HG02852 (cell line): ENCODE measurements around the gene CCDC158.
"Not testable (repeated sequence)": the region's sequence is repeated elsewhere in the genome, so short reads cannot be mapped to it uniquely, and the experiment has no call there.

Source experiments
- ATAC-seq: cut with Tn5 transposase; IDR thresholded peaks from one replicate; pipeline ENCODE4 v1.9.1; 2021; ENCODE audit warnings: mild to moderate bottlenecking, moderate library complexity; ENCODE audit not compliant: unreplicated experiment

The CCDC158 gene

DNA sequence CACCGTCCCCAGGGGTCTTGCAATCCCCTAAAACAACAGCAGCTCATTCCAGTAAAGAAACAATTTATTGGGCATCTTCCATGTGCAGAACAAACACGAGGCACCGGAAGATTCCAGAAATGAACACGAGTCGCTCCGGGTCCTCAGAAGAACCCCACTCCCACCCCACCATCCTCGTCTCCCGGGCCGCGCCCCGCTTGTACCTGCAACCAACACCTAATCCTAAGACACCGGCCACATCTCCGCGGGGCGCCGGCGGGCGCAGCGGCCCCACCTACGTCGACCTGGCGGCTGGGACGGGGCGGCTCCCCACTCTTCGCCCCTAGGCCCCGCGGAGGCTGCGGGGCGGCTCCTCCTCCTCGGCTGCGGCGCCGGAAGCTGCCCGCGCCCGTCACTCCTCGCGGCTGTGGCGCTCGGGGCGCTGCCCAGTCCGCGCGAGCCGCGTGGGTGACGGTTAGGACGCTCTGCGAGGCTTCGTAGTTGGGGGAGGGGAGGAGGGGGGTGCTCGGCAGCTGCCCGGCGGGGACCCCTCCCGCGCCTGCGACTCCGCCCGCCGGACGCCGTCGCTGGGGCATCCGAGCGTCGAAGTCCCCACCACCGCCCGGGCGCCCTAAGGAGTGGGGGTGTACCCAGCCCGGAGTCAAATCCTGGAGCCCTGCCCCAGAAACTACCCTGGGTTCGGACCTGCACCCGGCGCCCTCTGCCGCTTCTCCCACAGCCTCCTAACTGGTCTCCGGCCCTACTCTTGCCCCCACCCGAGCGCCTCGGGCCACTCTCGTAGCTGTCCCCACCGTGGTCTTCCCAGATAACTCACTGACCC, at the start of gene CCDC158:
Gene CCDC158 (minus strand): TSS at position 380 of the 820 bp plus-strand sequence. CDS start 17,934 bp downstream, outside the sequence.
- no peak for ATAC-seq

DNA sequence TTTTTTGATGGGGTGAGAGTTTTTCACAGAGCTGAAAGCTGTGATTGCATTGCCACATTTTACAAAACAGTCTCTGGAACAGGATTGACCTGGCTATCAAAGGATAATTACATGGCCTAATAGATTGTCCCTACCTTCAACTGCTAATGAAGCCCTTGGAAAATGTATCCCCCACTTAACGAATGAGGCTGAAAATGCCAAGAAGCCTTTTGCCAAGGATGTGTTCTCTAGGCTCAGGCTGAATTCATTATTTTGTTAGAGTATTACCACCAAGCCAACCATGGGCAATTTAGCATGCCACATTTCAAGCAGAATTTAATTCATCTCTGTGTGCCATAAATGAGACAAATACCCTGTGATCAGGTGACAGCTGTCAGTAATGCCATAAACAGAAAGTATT, 49.6 kb upstream of the CCDC158 start:
- no peak for ATAC-seq

DNA sequence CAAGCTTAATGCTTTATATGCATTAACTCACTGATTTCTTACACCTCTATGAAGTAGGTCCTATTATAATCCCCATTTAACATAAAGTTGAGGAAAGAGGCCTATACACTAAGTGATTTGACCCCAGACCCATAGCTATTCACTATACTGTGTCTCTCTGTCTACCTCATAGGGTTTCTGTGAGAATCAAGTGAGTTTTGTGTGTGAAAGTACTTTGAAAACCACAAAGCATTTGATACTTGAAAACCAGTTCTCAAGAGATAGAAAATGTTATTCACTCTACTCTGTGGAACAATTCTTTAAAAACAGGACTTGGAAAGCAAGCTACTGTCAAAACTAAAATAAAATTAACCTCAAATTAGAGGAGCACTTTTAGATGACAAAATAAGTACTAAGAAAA, 49.1 kb upstream of the CCDC158 start:
- ATAC-seq = no peak

DNA sequence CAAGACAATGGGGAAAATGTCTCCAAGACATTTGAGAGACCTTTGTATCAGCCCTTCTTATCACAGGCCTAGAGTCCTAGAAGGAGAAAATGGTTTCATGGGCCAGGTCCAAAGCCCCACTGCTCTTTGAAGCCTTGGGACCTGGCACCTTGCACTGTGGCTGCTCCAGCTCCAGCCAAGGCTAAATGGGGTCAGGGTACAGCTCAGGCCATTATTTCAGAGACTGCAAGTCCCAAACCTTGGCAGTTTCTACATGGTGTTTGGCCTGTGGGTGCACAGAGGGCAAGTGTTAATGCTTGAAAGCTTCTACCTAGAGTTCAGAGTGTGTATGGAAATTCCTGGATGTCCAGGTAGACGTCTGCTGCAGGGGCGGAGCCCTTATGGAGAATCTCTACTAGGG, 42.6 kb upstream of the CCDC158 start:
- no peak for ATAC-seq

DNA sequence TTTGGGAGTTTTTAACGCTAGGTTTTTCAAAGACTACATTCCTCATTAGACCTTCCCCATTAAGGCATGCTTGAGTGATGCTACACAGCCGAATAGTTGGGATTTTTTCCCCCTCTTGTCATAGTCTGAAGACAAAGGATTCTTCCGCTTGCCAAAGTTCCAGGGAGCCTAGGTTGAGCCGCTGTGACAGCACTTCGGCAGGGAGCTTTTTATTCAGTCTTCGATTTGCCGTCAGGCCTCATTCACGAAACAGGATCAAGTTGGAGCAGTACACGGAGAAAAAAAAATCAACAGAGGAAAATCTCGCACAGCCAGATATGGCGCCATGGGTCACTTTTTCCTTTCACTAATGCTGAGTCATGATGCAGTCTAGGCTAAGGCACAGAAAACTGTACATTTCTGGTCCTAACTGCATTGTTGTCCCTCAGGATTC, 38.4 kb upstream of the CCDC158 start:
- ATAC-seq = no peak

DNA sequence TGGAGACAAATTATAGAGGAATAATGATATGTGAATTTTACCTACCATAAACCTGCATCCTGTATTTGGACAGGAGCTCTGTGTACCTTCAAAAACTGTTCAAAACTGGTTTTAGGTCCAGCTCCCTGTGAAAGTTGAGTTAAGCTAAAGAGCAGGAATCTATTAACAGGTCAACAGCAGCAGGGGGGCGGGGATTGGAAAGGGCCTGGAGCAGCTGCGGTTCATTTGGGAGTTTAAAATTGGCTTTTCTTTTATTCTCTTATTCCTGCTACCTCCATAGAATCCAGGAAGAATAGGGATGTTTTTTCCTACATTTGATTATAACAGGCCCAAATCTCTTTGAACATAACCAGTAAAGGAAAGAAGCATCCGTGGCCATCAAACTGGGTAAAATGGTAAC, 37.9 kb upstream of the CCDC158 start:
- ATAC-seq = no peak

DNA sequence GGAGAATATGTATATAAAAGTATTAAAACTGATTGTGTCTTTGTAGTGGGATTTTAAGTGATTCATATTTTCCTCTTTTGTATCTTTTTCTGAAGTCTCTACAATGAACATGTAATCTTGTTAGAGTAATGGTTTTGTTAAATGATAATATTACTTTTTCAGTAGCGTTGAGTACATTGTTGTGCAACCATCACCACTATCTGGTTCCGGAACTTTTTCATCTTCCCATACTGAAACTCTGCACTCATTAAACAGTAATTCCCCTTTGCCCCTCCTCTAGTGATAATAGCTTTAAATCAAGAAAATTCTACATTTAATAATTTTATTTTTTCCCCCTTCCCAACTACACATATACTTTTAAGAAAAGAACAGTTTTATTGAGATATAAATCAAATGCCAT, 37.4 kb upstream of the CCDC158 start:
- no peak for ATAC-seq

DNA sequence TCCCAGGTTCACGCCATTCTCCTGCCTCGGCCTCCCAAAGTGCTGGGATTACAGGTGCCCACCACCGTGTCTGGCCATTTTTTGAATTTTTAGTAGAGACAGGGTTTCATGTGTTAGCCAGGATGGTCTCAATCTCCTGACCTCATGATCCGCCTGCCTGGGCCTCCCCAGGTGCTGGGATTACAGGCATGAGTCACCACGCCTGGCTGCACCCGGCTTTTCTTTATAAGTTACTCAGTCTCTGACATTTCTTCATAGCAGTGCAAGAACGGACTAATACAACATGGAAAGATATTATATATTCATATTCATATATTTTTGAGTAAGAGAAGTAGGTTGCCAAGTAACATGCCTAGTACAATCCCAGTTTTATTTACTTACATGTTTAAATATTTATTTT, 36.9 kb upstream of the CCDC158 start:
- no peak for ATAC-seq

DNA sequence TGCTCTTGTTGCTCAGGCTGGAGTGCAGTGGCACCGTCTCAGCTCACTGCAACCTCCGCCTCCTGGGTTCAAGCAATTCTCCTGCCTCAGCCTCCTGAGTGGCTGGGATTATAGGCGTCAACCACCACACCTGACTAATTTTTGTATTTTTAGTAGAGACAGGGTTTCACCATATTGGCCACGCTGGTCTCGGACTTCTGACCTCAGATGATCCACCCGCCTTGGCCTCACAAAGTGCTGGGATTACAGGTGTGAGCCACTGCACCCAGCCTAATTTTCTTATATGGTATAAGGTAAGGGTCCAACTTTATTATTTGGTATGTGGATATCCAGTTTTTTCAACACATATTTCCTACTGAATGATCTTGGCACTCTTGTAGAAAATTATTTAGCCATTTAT, 33.1 kb upstream of the CCDC158 start:
- not testable (repeated sequence) for ATAC-seq

DNA sequence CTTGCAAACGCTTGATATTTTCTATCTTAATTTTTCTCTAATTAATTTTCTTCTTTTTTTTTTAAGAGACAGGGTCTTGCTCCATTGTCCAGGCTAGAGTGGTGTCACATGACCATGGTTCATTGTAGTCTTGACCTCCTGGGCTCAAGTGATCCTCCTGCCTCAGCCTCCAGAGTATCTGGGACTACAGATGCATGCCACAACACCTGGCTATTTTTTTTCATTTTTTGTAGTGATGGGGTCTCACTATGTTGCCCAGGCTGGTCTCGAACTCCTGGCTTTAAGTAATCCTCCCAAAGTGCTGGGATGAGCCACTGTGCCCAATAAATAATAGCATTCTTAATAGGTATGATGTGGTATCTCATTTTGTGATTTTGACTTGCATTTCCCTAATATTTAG, 32.3 kb upstream of the CCDC158 start:
- ATAC-seq = no peak

DNA sequence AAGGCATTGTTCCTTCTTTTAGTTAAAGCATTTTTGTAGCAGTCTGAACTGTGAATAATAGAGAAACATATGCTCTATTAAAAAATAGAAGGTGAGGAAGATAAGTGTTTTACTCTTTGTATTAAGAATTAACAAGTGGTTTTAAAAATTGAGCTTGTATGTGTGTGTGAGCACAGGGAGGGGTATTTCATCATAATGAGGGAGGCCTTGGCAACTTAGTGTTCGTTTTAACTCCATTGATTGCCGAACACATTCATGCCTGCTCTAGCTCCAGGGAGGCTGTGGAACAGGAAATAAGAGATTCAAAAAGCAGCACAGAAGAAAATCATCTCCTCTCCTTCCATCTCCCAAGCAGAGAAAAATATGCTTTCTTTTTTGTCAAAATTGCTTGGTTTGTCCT, 28.9 kb upstream of the CCDC158 start:
- no peak for ATAC-seq

DNA sequence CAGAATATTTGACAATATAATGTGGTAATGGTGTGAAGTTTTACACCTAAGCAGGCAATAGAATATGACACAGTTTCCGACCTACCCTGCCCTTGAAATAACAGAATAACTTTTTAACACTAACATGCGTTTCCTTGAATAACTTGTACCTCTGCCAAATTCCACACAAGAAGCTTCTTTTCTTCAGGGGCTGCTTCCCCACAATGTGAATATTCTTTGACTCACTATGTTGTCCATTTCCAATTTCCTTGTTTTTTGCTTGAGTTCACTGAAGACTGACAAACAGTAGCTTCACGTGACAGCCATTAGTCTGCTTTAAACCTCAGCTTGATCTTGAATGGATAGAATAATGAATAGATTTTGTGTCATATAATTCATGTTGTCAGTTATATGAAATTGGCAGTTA, 28.4 kb upstream of the CCDC158 start:
- ATAC-seq = no peak

DNA sequence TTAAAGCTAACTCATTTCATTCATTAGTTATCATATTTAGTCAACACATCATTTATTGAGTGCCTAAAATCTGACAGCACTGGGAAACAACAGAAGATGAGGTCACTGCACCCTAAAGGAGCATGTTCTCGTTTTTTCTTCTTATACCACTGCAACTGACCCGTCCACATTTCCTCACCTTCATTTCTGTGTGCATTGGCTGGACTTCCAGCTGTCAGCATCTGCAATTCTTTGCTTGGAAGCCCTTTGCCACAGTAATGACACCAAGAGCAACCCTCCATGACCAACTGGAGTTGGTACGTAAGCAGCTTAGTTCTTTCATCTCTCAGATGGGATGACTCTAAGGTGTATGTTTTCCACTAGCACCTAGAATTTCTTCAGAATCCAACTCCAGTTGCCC, 27.3 kb upstream of the CCDC158 start:
- no peak for ATAC-seq

DNA sequence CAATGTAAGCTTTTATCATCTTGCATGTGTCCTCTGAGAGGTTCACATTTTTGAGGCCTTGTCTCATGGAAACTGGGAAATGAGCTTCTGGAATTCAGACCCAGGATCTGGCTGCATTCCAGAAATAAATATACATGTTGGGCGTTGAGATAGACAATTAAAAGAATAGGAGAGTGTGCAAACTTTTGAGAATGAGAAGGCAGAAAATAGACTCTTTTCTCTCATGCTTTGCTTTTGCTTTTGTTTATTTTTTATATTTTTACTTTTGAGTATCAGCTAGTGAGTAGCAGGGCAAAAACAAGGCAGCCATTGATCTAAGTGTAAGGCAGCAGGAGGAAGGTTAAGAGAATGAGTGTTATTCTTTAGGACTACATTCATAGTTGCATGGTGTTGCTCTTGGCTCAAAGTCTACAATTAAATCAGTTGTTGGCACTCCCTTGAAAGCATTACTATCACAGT, 26.5 kb upstream of the CCDC158 start:
- no peak for ATAC-seq

DNA sequence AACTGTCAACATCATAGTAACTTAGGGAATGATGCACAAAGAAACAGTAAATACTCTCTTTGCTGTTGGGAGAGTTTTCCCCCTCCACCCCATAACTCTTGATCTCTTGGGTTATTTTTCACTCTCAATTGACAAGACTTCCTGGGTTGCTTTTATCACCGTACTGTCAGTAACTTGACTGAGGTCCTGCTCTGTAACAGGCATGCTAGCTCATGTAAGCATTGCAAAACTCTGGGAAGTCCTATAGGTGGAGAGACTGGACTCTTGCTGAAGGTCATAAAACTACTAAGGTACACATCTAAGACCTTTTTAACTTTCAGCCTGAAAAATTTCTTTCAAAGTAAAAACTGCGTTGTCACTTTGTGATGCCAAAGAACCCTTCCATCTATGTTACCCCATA, 25.0 kb upstream of the CCDC158 start:
- no peak for ATAC-seq

DNA sequence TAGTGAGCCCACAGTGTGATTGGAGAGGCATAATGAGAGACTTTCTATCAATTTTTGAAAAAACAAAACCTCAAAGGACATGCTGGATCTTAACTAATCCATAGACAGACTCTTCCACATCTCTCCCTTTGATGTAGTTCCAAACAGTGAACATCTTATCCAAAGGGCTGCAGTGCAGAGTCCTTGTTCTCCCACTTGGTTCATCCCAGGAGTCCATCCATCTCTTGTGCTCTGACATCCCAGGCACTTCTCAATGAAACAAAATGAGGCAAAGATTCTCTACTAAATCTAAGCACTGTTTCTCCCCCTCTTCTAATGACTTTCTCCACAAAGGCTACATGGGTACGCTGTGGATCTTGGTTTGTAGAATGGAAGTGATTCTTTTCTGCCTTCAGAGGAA, 22.4 kb upstream of the CCDC158 start:
- no peak for ATAC-seq

DNA sequence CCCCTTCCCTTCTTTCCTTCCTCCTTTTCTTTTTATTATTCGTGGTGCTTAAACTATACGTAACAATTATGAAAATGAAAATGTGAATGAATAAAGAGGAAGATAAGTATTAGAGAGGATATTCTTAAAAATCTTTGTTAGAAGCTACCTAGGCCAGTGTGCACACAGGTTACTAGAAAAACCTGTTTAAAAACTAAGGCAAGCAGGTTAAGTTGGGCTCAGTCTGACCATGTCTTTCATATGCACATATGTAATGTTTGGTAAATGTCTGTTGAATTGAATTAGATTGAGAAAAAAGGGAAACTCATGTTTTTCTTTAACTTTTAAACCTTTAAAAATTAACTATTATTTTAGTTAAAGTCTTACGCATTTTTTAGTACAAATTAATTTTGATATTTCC, 21.9 kb upstream of the CCDC158 start:
- no peak for ATAC-seq

DNA sequence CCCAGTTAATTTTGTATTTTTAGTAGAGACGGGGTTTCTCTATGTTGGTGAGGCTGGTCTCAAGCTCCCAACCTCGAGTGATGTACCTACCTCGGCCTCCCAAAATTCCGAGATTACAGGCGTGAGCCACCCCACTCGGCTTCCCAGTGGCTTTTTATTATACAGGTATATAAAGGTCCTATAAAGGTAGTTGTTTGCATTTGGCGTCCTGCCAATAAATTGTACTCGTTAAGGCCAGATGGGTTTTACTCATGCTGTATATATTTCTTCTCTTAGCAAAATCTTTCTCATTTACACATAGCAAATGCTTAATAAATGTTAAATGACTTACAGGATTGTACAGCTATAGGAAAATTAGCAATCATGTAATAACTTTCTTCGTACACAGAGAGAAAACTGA, 20.9 kb upstream of the CCDC158 start:
- ATAC-seq = no peak

DNA sequence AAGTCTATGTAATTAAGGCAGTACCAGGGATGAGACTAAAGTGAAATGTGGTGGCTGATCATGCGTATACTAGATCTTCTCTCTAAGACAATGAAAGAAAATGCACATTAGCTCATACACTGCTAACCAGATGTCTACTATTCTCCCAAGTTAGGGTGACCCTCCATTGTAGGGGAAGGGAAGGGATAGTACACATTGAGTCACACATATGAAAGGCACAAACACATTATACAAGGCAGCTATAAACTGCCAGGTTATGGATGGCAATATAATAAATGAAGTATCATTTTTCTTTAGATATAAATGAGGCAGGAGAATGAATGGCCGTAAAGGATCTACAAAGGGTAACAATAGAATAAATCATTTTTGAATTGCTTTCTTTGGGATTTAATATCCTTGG, 18.6 kb upstream of the CCDC158 start:
- ATAC-seq = no peak

DNA sequence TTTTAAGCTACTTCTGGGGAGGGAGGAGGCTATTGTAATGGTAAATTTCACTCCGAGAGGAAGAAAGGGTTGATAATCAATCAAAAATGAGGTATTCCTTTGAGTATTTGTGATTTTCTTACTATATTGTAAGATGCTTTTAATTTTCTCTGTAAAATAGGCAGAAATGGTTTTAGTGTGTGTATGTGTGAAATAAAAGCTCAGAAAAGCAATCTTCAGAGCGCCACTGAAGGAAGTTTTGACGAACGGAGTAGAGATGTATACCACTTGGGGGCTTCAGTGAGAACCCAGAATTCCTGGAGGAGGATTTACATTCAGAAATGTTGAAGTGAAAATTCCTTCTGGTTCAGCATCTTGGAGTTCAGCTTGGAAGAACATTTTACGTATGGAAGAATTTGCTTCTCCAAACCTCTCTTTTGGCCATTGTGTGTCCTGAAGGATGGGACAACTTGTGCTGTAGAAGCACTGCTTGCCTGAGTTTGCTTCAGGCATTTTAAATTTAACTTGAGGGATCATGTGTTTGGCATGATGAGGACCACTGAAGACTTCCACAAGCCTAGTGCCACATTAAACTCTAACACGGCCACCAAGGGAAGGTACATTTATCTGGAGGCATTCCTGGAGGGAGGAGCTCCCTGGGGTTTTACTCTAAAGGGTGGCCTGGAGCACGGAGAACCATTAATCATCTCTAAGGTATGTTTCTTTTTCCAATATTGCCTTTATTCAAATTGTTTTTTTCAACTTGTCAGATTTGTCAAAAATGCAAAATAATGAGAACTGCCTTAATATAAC, 14.8 kb upstream of the CCDC158 start:
- ATAC-seq = no peak

DNA sequence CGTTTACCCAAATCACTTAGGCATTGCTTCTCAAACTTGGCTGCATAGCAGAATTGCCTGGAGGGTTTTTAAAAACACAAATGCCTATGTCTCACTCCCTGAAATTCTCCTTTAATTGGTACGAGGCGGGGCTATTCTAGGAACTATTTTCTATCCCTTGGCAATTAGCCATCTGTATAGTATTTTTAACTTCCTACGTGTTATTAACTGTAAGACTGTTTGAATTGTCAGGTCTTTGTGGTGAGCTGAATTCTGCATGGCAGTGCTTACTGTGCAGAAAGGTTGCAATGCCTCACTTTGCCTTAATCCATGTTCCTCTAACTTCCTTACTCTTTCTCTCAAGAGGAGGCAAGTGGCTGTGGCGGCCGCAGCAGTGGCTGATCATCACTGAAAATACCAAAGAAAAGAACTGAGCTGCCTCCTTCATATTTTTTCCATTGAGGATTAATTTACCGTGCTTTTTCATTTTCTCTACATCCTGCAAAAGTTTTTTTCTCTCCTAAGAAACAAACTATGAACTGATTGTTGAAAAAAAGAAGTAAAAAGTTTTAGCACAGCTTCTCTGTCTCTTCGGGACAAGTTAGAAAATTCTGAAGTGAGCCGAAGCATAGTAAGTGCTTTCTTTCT, 14.1 kb upstream of the CCDC158 start, which contains the start of gene SHROOM3:
Gene SHROOM3 (plus strand): TSS at position 329 of the 627 bp plus-strand sequence. CDS start 824 bp downstream, outside the sequence.
- ATAC-seq = no peak
